ENCODE results near the gene LRRC18. TPM values are rescaled to one million over a fixed set of nuclear protein-coding genes. Genes with fewer than 3 reads are reported as not detected.

LRRC18 gene
- polyA plus RNA-seq, 1 experiment: not detected

- no peaks in the 10 kb centered on the region for H3K27me3 ChIP-seq (ENCODE audit: control insufficient read depth, insufficient read depth, low read length)
- no peak for DNase-seq (ENCODE audit: low read depth)
- CTCF ChIA-PET: no interaction called here
- TF ChIP-seq, protein P1, sequence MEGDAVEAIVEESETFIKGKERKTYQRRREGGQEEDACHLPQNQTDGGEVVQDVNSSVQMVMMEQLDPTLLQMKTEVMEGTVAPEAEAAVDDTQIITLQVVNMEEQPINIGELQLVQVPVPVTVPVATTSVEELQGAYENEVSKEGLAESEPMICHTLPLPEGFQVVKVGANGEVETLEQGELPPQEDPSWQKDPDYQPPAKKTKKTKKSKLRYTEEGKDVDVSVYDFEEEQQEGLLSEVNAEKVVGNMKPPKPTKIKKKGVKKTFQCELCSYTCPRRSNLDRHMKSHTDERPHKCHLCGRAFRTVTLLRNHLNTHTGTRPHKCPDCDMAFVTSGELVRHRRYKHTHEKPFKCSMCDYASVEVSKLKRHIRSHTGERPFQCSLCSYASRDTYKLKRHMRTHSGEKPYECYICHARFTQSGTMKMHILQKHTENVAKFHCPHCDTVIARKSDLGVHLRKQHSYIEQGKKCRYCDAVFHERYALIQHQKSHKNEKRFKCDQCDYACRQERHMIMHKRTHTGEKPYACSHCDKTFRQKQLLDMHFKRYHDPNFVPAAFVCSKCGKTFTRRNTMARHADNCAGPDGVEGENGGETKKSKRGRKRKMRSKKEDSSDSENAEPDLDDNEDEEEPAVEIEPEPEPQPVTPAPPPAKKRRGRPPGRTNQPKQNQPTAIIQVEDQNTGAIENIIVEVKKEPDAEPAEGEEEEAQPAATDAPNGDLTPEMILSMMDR (IDR thresholded peaks at IDR 0.05; ENCODE audit: insufficient read depth, low read depth, low read length): no peak
- POLR2A ChIA-PET: no interaction called here
- no peak overlapping the region for H3K4me3 ChIP-seq (ENCODE audit: low read depth, low read length)
- no peaks in the 10 kb centered on the region for H3K36me3 ChIP-seq (ENCODE audit: control insufficient read depth, insufficient read depth, low read length)
Observed at GRCh38 chr10:48940958-48941357, 1.3 kb upstream of the LRRC18 start.

GRCh38 chr10:48940372-48940771 lies 732 bp upstream of the LRRC18 start:
- TF ChIP-seq, protein P1 (IDR thresholded peaks at IDR 0.05; ENCODE audit: insufficient read depth, low read depth, low read length): no peak
- Histone ChIP-seq H3K4me3 (ENCODE audit: low read depth, low read length) (no peak overlapping the region), H3K36me3 (ENCODE audit: control insufficient read depth, insufficient read depth, low read length) (no peaks in the 10 kb centered on the region), H3K27me3 (ENCODE audit: control insufficient read depth, insufficient read depth, low read length) (no peaks in the 10 kb centered on the region)
- no peak for DNase-seq (ENCODE audit: low read depth)
- CTCF ChIA-PET: no interaction called here
- POLR2A ChIA-PET: no interaction called here

DNA sequence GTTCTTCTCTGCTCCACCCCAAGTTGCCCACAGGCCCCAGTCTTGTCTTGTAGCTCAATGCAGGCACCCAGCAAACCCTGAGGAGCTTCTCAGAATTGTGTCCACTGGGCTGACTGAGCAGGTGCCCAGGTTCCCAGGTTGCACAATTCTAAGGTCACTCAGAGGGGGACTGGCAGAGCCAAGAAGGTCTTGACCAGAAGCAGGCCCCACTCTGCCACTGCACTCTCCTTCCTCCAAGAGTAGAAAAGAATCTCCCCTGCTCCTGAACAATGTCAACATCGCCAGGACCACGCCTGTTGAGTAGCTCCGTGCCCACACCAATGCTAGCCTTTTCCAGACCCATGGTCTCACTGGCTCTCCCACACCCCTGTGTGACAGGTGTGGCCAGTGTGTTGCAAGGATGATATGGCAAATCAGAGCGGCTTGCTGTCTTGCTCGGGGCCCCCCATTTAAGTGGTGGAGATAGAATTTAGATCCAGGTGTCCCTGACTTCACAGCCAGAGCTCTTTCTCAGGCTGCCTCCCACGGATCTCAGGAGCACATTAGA lies 577 bp downstream of the LRRC18 start:
- TF ChIP-seq, protein P1 (IDR thresholded peaks at IDR 0.05; ENCODE audit: insufficient read depth, low read depth, low read length): no peak
- Histone ChIP-seq H3K36me3 (ENCODE audit: control insufficient read depth, insufficient read depth, low read length) (no peaks in the 10 kb centered on the region), H3K4me3 (ENCODE audit: low read depth, low read length) (no peak overlapping the region), H3K27me3 (ENCODE audit: control insufficient read depth, insufficient read depth, low read length) (peaks cover 2% of the 10 kb centered on the region; the same call in 1 of the 2 replicates)
- ChIA-PET POLR2A (no interaction called here), CTCF (no interaction called here)
- no peak for DNase-seq (ENCODE audit: low read depth)

GRCh38 chr10:48938281-48938680 lies 1.4 kb downstream of the LRRC18 start:
- H3K4me3 ChIP-seq (ENCODE audit: low read depth, low read length): no peak overlapping the region
- TF ChIP-seq, protein P1 (IDR thresholded peaks at IDR 0.05; ENCODE audit: insufficient read depth, low read depth, low read length): no peak
- DNase-seq (ENCODE audit: low read depth): no peak
- H3K36me3 ChIP-seq (ENCODE audit: control insufficient read depth, insufficient read depth, low read length): no peaks in the 10 kb centered on the region
- peaks cover 2% of the 10 kb centered on the region; the same call in 1 of the 2 replicates for H3K27me3 ChIP-seq (ENCODE audit: control insufficient read depth, insufficient read depth, low read length)
- ChIA-PET CTCF (no interaction called here), POLR2A (no interaction called here)

- H3K4me3 ChIP-seq (ENCODE audit: low read depth, low read length): no peak overlapping the region
- H3K27me3 ChIP-seq (ENCODE audit: control insufficient read depth, insufficient read depth, low read length): peaks cover 2% of the 10 kb centered on the region; the same call in 1 of the 2 replicates
- ChIA-PET CTCF (no interaction called here), POLR2A (no interaction called here)
- TF ChIP-seq, protein P1 (IDR thresholded peaks at IDR 0.05; ENCODE audit: insufficient read depth, low read depth, low read length): no peak
- DNase-seq (ENCODE audit: low read depth): no peak
- no peaks in the 10 kb centered on the region for H3K36me3 ChIP-seq (ENCODE audit: control insufficient read depth, insufficient read depth, low read length)
Observed at GRCh38 chr10:48937796-48938195, 1.8 kb downstream of the LRRC18 start.

Measured in BJ (cell line).